A673 (cell line): ENCODE measurements around the gene TFIP11.

ENCODE experiments used
- CTCF ChIP-seq: fragments of 300-800, 200-600 bp; sonication (generic); conservative IDR thresholded peaks from 2 replicates; pipeline ENCODE4 v1.5.1; 2017; ENCODE audit warnings: low read depth, mild to moderate bottlenecking, antibody characterized with exemption, low read length, moderate library complexity, mixed read lengths
- EZH2 ChIP-seq: fragments of 200-600 bp; sonication (generic); IDR thresholded peaks from 2 replicates; pipeline ENCODE4 v1.6.1; 2017; ENCODE audit warnings: borderline replicate concordance, low read depth, mild to moderate bottlenecking, mixed read lengths, antibody characterized with exemption, low read length; ENCODE audit not compliant: poor library complexity, severe bottlenecking

- no peak for TF ChIP-seq CTCF
- TF ChIP-seq EZH2 = no peak
Measured at GRCh38 chr22:26527574-26528465, 15.5 kb upstream of the TFIP11 start.
